ENCODE results near the gene HEMK1.
A peak's percentile ranks its signal among the peaks of the same experiment; 100 is the strongest.

Gene HEMK1

DNA sequence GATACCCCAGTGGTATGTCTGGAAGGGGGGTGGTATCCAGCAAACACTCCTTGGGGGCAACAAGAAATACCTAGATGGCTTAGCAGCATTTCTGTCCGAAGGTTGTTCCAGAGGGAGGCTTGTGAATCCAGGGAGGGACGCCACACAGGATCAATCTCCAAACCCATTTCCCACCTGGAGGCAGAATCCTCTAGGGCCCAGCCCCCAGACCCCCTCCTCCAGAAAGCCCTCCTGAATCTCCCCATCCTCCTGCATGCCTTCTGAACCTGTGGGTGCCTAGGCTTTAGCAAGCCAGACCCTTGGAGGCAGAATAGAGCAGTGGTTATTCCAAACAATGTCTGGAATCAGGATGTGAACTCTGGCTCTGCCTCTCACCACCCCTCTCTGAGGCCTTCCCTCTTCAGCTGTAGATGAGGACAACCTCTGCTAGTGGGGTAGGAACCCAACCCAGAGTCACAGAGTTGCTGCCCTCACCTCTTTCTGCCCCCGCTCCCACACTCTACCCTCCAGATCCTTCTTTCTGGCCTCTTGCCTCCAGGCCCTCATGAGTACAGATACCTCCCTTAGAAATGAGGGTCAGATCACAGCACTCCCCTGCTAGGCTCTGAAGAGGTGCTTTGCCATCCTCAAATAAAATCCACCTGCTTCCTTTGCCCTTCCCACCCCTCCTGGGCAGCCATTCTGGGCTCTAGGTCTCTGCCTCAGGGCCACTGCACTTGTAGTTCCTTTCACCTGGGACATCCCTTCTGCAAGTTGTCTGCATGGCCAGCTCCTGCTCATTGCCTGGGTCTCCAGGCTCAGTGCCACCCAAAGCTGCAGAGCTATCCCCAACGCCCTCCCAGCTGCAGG lies 34.2 kb downstream of the HEMK1 start:
- no peak for DNase-seq

GRCh38 chr3:50604110-50604621 lies 34.8 kb downstream of the HEMK1 start:
- no peak for DNase-seq

GRCh38 chr3:50604628-50605588 lies 35.6 kb downstream of the HEMK1 start:
- DNase-seq = no peak

DNA sequence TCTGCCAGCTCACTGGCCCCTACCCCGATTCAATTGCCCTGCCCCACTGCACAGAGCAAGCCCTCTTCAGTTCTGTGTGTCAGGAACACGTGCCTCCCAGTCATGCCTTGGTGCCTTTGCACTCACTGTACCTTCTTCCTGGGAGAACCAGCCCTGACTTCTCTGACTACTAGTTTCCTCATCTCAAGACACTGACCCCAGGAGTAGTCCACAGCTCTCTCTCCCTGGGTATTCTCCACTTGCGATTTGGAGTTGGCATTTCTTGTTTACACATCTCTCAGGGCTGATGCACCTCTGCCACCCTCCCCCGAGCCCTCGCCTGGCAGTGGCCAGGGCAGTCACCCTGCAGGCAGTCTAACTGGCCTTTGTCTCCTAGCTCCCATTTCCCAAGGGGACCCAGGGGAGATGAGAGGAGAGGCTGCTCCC lies 36.6 kb downstream of the HEMK1 start:
- DNase-seq = no peak

DNA sequence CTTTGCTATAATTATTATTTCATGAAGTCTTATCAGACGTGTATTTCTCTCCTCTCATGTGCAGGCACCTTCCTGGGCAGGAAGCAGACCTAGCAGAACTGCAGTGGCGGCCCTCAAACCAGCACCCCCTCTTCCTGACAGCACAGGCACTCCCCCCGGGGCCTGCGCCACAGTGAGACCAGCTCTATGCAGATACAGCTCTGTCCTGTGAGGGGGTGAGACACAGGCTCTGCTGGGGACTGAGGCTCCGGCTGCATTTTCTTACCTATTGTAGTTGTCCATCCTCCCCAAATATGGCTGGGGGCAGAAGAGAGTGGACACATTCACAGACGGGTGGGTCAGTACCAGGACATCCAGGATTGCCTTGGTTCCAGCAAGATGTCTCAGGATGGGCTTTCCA lies 37.3 kb downstream of the HEMK1 start:
- no peak for DNase-seq

DNA sequence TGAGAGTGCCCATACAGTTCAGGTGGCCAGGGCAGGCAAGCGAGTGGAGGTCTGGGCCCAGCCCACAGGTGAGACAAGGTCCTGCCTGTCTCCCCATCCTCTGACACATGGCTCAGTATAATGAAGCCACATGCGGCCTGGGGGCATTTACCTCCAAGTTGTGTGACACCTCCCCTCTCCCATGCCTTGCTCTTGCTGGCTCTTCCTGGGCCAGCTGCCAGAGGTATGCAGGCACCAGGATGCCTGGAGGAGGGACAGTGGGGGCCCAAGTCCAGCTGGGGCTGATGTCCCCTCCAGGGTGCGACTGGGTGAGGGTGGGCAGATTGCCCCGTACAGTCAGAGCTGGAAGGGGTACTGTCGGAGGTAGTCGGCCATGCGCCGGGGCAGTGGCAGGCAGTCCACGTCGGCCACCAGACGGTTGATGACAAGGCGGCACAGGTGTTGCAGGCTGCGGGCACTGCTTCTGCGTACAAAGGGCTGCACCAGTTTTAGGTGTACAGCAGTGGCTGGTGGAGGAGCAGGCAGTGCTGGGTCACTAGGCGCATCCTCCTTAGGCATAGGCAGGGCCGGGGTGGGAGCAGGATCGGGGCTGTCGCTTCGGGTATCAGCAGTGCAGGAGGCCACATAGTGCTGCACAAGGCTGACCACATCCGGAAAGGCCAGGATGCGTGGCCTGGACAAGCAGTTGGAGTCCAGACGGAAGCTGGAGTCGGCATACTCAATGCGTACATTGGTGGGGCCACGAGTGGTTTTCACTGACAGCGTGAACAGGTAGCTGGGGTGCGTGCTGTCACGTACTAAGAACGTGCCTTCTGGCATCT lies 38.2 kb downstream of the HEMK1 start:
- DNase-seq = no peak

GRCh38 chr3:50608278-50608677 lies 39.0 kb downstream of the HEMK1 start:
- no peak for DNase-seq

GRCh38 chr3:50609071-50609762 lies 39.9 kb downstream of the HEMK1 start:
- DNase-seq = no peak

- DNase-seq = no peak
Observed at GRCh38 chr3:50609763-50610085, 40.4 kb downstream of the HEMK1 start.

DNA sequence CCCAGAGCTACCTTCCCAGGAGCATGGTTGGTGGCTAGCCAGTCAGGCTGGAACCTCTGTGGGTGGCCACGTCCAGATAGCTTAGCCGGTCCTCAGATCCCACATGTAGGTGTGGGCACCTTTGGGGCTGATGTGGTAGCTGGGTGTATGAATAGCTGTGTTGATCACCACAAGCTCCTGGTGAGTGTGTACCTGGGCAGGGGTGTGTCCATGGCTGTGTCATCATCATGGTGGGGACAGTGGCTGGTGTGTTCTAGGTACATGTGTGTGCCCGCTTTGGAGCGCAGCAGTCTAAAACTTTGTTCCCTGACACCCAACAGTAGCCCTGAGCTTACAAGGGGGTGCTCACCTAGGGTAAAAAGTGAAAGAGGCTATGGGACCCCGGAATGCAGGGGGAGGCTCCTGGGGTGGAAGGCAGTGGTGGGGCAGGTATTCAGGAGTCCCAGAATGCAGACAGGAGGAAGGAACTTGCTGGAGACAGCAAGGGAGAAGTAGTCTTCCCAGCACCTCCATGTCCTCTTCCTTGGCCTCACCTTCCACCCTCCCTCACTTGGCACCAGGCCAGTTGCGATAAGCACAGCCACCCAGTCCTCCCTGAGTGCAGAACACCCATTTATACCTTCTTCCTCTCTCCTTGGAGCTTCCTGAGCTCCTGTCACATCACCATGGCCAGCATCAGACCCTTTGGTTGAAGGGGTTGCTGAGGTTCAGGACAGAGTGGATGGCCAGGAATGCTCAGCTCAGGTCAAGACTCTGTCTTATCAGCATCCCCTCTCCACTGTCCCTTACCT lies 41.1 kb downstream of the HEMK1 start:
- DNase-seq = no peak

DNA sequence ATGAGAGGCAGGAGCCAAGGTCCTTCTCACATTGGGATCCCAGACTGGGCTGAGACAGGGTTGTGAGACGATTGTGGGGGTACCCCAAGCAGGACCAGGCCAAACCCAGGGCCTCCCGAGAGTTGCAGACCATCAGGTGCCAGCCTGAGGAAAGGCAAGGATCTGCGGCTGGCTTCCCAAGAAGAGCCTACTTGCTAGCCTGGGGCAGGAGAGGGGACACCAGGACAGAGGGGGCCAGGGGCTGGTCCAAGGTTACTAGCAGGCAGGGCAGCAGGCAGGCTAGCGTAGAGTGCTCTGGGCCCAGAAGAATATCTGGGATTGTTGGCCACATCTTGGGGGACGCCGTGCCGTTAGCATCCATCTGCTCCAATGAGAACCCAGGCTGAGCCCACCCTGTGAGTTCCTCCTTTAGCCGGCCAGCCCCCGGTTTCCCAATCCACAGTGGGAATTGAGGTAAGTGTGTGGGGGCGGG lies 41.7 kb downstream of the HEMK1 start:
- no peak for DNase-seq

DNA sequence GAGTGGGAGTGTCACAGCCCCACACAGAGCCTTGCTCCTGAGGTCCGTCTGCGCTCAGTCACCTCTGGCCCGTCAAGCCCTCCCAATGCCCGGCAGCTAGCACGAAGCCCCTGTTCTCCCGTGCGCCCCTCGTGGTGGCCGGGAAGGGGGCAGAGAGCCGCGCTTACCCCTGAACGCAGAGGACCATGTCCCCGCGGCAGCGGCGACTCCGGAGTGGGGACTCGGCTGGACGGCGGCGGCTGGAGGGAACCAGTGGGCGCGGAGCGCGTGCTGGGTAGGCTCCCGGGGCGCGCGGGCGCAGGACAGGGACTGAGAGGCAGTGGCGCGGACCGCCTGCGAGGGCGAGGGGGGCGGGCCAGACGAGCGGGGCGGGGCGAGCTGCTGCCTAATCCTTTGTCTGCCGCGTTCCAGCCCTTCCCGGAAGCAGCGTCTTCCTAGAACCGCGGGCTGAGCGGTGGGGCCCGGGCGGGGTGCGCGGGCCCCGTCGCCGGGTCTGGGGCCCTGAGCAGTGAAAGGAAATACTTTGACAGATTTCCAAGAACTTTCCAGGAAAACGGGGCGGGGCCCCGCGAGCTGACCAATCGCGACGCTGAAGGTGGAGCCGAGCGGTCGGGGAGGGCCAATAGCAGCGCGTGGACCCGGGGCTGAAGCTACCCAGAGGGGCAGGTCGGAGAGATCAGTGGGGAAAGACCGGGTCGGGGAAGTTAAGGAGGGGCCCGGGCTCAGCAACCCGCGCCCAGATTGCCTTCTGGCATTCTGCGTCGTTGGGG lies 42.3 kb downstream of the HEMK1 start, which contains the start of gene CISH:
Gene CISH, minus strand, starts transcription at position 311 of the 770 bp plus-strand sequence. Its CDS starts 124 bp downstream, at position 187.
- peak; percentile 50 for DNase-seq

DNA sequence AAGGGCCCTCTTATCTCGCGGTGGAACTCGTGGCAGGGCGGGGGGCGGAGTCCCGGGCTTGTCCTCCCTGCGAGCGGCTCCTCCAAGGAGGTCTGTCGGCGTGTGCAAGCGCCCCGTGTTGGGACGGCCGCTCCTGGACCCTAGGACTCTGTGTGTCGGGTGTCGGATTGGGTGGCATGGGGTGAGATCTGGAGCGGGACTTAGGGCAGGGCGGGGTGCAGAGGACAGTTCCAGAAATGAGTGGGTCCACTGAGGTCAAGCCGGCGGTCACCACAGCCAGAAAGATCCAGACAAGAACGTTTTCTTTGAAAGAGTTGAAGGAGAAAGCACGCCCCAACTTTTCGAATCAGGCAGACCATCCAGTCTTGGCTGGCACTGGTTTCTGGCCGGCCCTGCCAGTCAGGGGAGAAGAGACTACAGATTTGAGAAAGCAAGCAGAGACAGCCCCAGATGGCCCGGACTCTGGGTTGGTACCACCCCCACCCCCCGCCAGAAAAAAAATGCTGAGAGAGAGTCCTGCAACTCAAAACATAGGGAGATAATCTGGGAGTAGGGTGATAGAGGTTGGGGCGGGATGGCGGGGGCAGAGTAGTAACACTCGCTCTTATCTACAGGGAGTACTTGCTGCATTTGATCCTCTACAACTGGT lies 43.0 kb downstream of the HEMK1 start:
- DNase-seq = no peak

- DNase-seq = no peak
Observed at GRCh38 chr3:50612970-50613846, 43.9 kb downstream of the HEMK1 start.

DNA sequence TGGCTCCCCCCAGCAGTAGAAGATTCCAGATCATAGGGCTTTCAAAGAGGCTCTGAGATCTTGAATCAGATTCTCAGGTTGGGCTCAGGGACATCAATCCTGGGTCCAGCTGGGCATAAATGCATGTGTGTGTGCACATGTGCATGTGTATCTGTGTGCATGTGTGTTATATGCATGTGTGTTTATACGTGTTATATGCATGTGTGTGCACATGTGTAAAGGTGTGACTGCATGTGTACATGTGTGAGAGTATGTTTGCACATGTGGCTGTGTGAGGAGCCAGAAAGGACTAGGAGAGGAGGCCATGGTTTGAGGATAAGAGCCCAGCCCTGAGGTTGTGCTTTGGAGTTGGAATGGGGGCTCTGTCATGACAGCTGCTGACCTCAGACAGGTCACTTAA lies 45.9 kb downstream of the HEMK1 start:
- no peak for DNase-seq

- peak; percentile 31 for DNase-seq
Observed at GRCh38 chr3:50616003-50616769, 46.9 kb downstream of the HEMK1 start.

- DNase-seq = no peak
Observed at GRCh38 chr3:50616770-50617095, 47.4 kb downstream of the HEMK1 start.
